ENCODE data around the gene SLC25A39. TPM values are rescaled to one million over a fixed set of nuclear protein-coding genes. Genes with fewer than 3 reads are reported as not detected.
"Not testable (repeated sequence)": the region's sequence is repeated elsewhere in the genome, so short reads cannot be mapped to it uniquely, and the experiment has no call there.

The SLC25A39 gene
- total and polyA plus RNA-seq, 2 of the 13 experiments (the other 11 are each of a cell fraction or from before 2014, with no cell fraction given) = 144 to 151 TPM

DNA sequence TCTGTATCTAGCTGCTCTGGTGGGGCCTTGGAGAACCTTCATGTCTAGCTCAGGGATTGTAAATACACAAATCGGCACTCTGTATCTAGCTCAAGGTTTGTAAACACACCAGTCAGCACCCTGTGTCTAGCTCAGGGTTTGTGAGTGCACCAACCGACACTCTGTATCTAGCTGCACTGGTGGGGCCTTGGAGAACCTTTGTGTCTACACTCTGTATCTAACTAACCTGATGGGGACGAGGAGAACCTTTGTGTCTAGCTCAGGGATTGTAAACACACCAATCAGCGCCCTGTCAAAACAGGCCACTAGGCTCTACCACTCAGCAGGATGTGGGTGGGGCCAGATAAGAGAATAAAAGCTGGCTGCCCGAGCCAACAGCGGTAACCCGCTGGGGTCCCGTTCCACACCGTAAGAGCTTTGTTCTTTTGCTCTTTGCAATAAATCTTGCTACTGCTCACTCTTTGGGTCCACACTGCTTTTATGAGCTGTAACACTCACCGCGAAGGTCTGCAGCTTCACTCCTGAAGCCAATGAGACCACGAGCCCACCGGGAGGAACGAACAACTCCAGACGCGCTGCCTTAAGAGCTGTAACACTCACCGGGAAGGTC lies 44.9 kb upstream of the SLC25A39 start (continued):
- TF ChIP-seq, protein P1, sequence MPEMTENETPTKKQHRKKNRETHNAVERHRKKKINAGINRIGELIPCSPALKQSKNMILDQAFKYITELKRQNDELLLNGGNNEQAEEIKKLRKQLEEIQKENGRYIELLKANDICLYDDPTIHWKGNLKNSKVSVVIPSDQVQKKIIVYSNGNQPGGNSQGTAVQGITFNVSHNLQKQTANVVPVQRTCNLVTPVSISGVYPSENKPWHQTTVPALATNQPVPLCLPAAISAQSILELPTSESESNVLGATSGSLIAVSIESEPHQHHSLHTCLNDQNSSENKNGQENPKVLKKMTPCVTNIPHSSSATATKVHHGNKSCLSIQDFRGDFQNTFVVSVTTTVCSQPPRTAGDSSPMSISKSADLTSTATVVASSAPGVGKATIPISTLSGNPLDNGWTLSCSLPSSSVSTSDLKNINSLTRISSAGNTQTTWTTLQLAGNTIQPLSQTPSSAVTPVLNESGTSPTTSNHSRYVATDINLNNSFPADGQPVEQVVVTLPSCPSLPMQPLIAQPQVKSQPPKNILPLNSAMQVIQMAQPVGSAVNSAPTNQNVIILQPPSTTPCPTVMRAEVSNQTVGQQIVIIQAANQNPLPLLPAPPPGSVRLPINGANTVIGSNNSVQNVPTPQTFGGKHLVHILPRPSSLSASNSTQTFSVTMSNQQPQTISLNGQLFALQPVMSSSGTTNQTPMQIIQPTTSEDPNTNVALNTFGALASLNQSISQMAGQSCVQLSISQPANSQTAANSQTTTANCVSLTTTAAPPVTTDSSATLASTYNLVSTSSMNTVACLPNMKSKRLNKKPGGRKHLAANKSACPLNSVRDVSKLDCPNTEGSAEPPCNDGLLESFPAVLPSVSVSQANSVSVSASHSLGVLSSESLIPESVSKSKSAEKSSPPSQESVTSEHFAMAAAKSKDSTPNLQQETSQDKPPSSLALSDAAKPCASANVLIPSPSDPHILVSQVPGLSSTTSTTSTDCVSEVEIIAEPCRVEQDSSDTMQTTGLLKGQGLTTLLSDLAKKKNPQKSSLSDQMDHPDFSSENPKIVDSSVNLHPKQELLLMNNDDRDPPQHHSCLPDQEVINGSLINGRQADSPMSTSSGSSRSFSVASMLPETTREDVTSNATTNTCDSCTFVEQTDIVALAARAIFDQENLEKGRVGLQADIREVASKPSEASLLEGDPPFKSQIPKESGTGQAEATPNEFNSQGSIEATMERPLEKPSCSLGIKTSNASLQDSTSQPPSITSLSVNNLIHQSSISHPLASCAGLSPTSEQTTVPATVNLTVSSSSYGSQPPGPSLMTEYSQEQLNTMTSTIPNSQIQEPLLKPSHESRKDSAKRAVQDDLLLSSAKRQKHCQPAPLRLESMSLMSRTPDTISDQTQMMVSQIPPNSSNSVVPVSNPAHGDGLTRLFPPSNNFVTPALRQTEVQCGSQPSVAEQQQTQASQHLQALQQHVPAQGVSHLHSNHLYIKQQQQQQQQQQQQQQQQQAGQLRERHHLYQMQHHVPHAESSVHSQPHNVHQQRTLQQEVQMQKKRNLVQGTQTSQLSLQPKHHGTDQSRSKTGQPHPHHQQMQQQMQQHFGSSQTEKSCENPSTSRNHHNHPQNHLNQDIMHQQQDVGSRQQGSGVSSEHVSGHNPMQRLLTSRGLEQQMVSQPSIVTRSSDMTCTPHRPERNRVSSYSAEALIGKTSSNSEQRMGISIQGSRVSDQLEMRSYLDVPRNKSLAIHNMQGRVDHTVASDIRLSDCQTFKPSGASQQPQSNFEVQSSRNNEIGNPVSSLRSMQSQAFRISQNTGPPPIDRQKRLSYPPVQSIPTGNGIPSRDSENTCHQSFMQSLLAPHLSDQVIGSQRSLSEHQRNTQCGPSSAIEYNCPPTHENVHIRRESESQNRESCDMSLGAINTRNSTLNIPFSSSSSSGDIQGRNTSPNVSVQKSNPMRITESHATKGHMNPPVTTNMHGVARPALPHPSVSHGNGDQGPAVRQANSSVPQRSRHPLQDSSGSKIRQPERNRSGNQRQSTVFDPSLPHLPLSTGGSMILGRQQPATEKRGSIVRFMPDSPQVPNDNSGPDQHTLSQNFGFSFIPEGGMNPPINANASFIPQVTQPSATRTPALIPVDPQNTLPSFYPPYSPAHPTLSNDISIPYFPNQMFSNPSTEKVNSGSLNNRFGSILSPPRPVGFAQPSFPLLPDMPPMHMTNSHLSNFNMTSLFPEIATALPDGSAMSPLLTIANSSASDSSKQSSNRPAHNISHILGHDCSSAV (CRISPR knock-in tag; IDR thresholded peaks at IDR 0.05; ENCODE audit: borderline replicate concordance) = 0 out of 2 replicates have a peak, but pooled peaks have one; percentile 37
- TF ChIP-seq ZNF547 (CRISPR knock-in tag; IDR thresholded peaks at IDR 0.05) (0 out of 2 replicates have a peak, but pooled peaks have one; percentile 67), FOXA1 (CRISPR knock-in tag; IDR thresholded peaks at IDR 0.05) (peak; percentile 41), ZFP91 (CRISPR knock-in tag; IDR thresholded peaks at IDR 0.05; ENCODE audit: borderline replicate concordance) (peak; percentile 69), SALL1 (CRISPR knock-in tag; IDR thresholded peaks at IDR 0.05) (peak; percentile 76), ZNF274 (CRISPR knock-in tag; IDR thresholded peaks at IDR 0.05) (0 out of 2 replicates have a peak, but pooled peaks have one; percentile 27), TAF1 (CRISPR knock-in tag; IDR thresholded peaks at IDR 0.05) (0 out of 2 replicates have a peak, but pooled peaks have one; percentile 44), FOXC1 (CRISPR knock-in tag; IDR thresholded peaks at IDR 0.05; ENCODE audit: borderline replicate concordance) (0 out of 2 replicates have a peak, but pooled peaks have one; percentile 61), SP4 (CRISPR knock-in tag; IDR thresholded peaks at IDR 0.05) (0 out of 2 replicates have a peak, but pooled peaks have one; percentile 59), ZMYM4 (CRISPR knock-in tag; IDR thresholded peaks at IDR 0.05) (peak; percentile 100), ESRRA (CRISPR knock-in tag; IDR thresholded peaks at IDR 0.05; ENCODE audit: low read depth) (0 out of 2 replicates have a peak, but pooled peaks have one; percentile 17), ZNF883 (CRISPR knock-in tag; IDR thresholded peaks at IDR 0.05; ENCODE audit: not compliant biosample characterization) (peak; percentile 42)
- not testable (repeated sequence) for TF ChIP-seq FOXA1 (IDR thresholded peaks at IDR 0.05)
- TF ChIP-seq, protein P2, sequence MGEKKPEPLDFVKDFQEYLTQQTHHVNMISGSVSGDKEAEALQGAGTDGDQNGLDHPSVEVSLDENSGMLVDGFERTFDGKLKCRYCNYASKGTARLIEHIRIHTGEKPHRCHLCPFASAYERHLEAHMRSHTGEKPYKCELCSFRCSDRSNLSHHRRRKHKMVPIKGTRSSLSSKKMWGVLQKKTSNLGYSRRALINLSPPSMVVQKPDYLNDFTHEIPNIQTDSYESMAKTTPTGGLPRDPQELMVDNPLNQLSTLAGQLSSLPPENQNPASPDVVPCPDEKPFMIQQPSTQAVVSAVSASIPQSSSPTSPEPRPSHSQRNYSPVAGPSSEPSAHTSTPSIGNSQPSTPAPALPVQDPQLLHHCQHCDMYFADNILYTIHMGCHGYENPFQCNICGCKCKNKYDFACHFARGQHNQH (CRISPR knock-in tag; IDR thresholded peaks at IDR 0.05) = peak; percentile 55
- TF ChIP-seq, protein P3, sequence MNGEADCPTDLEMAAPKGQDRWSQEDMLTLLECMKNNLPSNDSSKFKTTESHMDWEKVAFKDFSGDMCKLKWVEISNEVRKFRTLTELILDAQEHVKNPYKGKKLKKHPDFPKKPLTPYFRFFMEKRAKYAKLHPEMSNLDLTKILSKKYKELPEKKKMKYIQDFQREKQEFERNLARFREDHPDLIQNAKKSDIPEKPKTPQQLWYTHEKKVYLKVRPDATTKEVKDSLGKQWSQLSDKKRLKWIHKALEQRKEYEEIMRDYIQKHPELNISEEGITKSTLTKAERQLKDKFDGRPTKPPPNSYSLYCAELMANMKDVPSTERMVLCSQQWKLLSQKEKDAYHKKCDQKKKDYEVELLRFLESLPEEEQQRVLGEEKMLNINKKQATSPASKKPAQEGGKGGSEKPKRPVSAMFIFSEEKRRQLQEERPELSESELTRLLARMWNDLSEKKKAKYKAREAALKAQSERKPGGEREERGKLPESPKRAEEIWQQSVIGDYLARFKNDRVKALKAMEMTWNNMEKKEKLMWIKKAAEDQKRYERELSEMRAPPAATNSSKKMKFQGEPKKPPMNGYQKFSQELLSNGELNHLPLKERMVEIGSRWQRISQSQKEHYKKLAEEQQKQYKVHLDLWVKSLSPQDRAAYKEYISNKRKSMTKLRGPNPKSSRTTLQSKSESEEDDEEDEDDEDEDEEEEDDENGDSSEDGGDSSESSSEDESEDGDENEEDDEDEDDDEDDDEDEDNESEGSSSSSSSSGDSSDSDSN (CRISPR knock-in tag; IDR thresholded peaks at IDR 0.05) = 0 out of 2 replicates have a peak, but pooled peaks have one; percentile 51
